Prostate gland (tissue), 2 donors: ENCODE measurements around the gene TAF3.

Experiments used
- CTCF ChIP-seq, 4 experiments: fragments of 200-600 bp in 2 of 4; fragments of 450-650 bp in 2 of 4; sonication (generic) in 2 of 4; IDR thresholded peaks; 1 replicate in 3 of 4; 2 replicates in 1 of 4; pipeline ENCODE4 v1.5.1; 2016 to 2019; ENCODE audit warnings: antibody characterized with exemption in 4 of 4, mild to moderate bottlenecking in 2 of 4, moderate library complexity in 2 of 4
- POLR2A ChIP-seq: fragments of 450-650 bp; IDR thresholded peaks from one replicate; pipeline ENCODE4 v1.6.1; 2016; ENCODE audit warnings: antibody characterized with exemption, mild to moderate bottlenecking
- POLR2AphosphoS5 ChIP-seq: sonication (generic); formaldehyde crosslinking; IDR thresholded peaks from one replicate; pipeline ENCODE4 v1.6.1; 2017; ENCODE audit warnings: antibody characterized with exemption

- no peak for TF ChIP-seq POLR2A
- TF ChIP-seq CTCF (IDR thresholded peaks at IDR 0.05): no peak
- no peak for TF ChIP-seq POLR2AphosphoS5
Measured at GRCh38 chr10:7903851-7904250, 85.5 kb downstream of the TAF3 start.
